Measurements from ENCODE around the gene PTGR2.
"Not testable (repeated sequence)": the region's sequence is repeated elsewhere in the genome, so short reads cannot be mapped to it uniquely, and the experiment has no call there.

Gene PTGR2

DNA sequence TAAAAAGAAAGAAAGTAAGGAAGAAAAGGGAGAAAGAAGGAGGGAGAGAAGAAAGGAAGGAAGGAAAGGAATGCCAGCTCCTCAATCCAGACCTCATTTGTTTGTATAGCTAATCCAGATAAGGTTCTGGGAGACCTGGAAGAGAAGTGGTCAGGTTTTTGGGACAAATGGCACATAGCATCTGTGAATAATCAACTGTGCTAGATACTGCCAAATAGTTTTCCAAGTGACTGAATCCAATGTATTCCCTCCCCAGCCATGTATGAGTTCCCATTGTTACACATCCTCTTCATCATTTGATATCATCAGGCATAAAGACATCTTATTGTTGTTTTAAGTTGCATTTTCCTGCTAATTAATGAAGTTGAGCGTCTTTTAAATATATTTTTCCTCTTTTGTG is 18.6 kb upstream of the PTGR2 start:
- DNase-seq (ENCODE audit: low read depth, low spot score), result no peak

DNA sequence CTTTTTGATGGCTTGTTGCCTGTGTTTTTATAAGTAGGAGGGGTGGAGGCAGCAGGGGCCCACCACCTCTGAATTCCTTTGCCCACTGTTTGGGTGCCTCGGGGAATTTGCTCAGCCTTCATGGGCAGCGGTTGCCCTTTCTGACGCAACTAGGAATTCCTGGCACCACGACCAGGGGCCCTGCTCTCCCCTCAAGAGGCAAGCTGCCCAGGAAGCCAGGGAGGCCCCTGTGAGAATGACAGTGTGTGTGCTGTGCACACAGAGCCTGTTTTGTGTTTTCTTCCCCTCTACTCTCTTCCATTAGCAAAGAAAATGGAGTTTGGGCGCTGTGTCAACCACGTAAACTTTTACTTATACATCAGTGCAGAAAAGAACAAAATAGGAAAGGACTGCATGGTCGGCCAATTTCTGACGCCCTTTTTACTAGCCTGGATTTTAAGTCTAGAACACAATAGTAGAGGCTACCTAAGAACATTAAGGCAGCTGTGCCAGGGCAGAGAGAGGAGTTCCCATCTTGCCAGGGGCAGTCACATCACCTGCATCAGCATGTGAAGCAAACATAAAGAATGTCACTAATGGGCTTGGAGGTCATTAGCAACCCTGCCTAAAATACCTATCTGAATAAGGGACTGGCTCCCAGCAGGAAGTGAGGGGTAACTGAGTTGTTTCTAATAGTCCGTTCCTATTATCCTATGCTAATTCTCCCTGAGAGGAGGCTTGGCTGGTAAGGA is 17.9 kb upstream of the PTGR2 start:
- DNase-seq (ENCODE audit: low read depth, low spot score), result no peak

DNA sequence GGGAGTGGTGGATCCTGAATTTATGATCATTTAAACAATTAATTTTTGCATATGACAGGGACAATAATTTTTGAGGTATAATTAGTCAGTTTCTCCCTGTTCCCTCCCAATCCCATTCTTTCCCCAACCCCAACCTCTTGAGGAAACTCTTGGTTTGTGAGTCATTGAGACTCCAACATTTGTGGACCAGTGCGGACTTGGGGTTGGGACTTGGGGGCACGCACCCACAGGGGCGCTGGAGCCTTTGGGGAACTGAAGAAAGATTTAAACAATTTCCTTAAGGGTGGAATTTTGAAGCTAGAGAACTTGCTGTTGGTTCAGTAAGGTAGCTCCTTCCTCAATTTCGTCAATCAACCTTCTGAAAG is 17.4 kb upstream of the PTGR2 start:
- DNase-seq (ENCODE audit: low read depth, low spot score), result no peak

DNA sequence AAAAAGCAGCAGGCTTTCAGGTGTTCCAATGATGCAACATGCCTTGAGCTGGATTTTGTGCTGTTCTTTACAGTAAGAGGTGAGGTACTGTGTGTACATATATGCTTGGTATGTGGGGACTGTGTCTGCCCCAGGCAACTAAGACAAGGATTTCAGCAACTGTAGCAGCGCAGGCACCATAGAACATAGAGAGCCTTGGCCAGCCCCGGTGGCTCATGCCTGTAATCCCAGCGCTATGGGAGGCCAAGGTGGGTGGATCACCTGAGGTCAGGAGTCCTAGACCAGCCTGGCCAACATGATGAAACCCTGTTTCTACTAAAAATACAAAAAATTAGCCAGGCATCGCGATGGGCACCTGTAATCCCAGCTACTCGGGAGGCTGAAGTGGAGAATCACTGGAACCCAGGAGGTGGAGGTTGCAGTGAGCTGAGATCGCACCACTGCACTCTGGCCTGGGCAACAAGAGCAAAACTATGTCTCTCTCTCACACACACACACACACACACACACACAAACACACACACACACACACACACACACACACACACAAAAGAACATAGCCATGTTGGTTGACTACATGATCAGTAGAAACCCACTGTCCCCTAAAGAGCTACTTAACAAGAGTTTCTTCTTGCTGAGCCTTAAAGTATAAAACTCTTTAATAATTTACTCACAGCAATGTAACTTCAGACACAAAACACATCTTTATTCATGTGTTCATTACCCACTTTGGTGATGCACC is 13.2 kb upstream of the PTGR2 start:
- DNase-seq (ENCODE audit: low read depth, low spot score), result not testable (repeated sequence)

DNA sequence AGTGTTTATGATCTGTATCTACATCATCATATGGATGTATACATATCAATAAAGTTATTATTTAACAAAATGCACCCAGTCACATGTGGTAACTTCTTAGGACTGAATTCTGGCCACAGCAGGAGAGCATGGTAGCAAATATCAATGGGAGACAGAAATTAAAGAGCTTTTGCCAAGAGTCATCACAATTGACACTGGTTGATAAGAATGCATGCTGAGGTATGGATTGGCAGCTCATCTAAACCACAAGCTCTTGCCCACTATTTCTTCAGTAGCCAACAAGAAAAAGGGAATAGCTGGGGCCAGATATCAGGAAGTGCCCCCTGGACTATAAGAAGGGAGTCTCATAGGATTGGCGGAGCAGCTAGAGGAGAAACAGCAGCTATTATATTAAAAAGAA is 9.4 kb upstream of the PTGR2 start:
- no peak for DNase-seq (ENCODE audit: low read depth, low spot score)

DNA sequence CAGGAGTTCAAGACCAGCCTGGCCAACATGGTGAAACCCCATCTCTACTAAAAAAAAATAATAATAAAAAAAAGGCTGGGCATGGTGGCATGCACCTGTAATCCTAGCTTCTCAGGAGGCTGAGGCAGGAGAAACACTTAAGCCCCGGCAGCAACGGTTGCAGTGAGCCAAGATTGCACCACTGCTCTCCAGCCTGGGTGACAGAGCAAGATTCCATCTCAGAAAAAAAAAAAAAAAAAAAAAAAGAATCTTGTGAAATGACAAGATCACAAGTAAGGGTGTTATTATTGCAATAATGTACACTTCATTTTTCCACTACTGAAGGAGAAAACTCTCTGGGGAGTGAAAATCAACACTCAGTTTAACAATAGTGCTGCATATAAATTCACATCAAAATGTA is 8.8 kb upstream of the PTGR2 start:
- no peak for DNase-seq (ENCODE audit: low read depth, low spot score)

DNA sequence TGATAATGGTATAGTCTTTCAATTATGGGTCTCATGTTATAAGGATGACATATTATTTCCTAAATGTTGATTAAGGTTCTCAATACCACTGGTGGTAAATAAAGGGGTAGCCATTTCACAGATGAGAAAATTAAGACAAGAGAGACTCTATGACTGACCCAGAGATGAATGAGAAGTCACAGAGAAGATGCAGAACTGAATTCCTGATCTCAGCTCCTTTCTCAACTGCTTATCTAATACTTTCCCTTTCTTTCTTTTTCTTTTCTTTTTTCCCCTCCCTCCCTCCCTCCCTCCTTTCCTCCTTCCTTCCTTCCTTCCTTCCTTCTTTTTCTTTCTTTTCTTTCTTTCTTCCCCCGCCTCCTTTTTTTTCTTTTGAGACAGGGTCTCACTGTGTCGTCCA is 8.3 kb upstream of the PTGR2 start:
- no peak for DNase-seq (ENCODE audit: low read depth, low spot score)

DNA sequence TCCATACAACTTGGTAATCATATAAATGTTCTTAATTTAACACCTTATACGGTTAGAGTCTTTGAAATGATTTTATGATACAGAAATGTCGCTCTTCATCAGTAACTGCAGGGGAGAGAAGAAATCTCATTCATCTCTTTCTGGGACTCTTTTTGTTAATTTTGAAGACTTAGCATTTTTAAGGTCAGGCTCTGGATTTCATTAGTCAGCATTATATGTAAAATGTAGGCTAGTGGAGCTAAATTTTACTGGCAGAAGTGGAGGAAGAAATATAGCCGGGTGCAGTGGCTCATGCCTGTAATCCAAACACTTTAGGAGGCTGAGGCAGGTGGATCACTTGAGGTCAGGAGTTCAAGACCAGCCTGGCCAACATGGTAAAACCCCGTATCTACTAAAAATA is 4.7 kb upstream of the PTGR2 start:
- no peak for DNase-seq (ENCODE audit: low read depth, low spot score)

DNA sequence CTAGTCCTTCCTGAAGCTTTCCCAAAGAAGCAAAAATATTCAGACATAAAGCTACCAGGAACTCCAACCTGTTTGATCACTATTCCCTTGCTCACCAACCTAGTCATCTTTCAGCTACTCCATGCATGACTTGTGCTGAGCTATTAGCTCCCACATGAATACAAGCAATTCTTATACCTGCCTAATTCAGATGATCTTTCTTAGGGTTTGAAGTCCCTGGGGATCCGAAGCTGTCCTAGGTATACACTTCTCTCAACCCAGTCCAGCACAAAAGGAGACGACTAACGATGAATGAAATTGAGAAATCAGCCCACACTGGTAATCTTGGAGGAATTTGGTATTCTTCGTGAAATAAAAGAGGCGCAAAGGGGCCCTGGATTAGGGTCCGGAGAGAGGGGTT is 631 bp upstream of the PTGR2 start:
- no peak for DNase-seq (ENCODE audit: low read depth, low spot score)

DNA sequence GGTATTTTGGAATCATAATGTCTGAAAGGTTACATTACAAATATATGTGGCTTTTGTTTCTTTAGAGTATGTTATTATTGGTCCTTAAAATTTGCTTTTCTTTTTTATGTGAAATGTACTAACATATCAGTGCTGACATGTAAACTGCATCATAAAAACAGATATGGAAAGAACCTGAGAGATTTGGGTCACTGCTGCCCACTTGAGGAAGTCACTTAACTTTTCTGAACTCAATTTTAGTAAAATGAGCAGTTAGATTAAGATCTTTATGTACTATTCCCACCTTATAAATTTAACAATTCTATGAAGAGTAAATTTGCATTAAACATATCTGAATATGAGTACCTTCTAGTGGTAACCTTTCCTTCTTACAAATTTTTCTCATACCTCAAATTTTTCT is 7.5 kb downstream of the PTGR2 start:
- no peak for DNase-seq (ENCODE audit: low read depth, low spot score)

DNA sequence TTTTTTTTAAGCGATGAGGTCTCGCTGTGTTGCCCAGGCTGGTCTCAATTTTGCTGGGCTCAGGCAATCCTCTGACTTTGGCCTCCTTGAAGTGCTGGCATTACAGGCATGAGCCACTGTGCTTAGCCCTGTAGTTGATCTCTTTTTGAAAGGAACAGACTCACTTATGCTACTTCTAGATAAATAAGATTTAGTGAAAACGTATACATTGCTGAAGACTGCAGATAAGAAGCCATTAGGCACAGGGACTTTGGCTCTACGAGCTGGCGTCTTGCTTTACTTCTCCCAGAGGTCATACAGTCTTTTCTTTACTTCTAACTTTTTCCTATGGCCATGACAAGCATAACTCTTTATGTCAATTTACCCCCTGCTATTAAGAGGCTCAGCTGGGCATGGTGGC is 9.4 kb downstream of the PTGR2 start:
- DNase-seq (ENCODE audit: low read depth, low spot score), result no peak

DNA sequence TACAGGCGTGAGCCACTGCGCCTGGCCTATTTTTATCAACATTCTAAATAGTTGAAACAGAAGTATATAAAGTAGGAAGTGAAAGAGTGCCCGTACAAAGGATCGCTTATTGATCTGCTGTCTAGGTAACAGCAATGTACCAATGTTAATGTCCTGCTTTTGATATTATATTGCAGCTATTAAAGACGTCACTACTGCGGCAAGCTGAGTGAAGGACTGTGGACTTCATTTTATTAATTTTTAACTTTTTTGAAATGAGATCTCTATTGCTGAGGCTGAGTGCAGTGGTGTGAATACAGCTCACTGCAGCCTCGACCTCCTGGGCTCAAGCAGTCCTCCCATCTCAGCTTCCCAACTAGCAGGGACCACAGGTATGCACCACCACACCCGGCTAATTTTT is 10.8 kb downstream of the PTGR2 start:
- no peak for DNase-seq (ENCODE audit: low read depth, low spot score)

DNA sequence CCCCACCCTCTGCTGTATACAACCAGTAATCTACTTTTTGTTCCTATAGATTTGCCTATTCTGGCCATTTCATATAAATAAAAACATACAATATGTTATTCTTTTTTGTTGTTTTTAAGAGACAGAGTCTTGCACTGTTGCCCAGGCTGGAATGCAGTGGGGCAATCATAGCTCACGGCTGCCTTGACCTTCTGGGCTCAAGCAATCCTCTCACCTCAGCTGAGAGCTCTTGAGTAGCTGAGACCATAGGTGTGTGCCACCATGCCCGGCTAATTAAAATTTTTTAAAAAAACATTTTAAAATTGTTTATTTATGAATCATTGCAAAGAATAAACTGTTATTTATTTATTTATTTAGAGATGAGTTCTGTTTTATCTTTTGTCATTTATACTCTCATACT is 11.6 kb downstream of the PTGR2 start:
- DNase-seq (ENCODE audit: low read depth, low spot score), result no peak

DNA sequence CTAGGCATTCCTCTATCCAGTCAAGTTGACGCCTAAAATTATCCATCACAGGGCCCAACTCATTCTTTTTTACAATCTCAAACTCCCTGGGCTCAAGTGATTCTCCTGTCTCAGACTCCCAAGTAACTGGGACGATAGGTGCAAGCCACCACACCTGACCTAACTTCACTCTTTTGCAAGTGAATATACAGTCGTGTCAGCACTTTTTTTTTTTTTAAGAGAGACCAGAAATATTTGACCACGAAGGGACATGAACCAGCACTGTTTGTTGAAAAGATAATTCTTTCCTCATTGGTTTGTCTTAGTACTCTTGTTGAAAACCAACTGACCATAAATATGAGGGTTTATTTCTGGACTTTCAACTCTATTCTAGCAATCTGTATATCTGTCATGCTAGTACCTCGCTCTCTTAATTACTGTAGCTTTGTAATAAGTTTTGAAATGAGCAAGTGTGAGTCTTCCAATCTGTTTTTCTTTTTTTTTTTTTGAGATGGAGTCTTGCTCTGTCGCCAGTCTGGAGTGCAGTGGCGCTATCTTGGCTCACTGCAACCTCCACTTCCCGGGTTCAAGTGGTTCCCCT is 14.0 kb downstream of the PTGR2 start:
- DNase-seq (ENCODE audit: low read depth, low spot score), result no peak

DNA sequence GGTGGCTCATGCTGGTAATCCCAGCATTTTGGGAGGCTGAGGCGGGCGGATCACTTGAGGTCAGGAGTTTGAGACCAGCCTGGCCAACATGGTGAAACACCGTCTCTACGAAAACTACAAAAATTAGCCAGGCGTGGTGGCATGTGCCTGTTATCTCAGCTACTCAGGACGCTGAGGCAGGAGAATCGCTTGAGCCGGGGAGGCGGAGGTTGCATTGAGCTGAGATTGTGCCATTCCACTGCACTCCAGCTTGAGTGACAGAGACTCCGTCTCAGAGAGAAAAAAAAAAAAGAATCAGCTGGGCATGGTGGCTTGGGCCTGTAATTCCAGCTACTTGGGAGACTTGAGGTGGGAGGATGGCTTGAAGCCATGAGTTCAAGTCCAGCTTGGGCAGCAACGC is 18.1 kb downstream of the PTGR2 start:
- DNase-seq (ENCODE audit: low read depth, low spot score), result not testable (repeated sequence)

DNA sequence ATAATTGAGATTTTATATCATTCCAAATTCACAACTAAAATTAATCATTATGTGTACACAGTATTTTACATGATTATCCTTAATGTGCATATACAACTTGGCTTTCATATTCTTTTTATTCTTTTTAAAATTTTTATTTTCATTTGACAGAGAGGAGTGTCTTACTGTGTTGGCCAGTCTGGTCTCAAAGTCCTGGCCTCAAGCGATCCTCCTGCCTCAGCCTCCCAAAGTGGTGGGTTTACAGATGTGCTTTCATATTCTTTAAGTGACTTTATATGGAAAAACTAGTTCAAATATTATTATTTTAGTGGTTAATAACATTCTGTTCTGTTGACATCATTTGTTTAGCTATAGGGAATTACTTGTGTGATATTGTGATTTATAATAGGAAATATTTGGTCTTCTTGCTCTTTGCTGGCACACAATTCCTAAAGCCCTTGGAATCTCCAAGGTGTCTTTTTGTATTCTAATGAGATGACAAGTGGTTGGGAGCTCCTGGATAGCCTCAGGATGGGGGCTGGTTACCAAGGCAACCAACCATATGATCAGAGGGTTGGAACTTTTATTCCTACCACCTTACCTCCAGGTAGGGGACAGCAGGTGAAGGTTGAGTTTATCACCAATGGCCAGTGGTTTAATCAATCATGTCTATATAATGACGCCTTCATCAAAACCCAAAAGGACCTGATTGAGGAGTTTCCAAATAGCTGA is 19.0 kb downstream of the PTGR2 start:
- no peak for DNase-seq (ENCODE audit: low read depth, low spot score)

DNA sequence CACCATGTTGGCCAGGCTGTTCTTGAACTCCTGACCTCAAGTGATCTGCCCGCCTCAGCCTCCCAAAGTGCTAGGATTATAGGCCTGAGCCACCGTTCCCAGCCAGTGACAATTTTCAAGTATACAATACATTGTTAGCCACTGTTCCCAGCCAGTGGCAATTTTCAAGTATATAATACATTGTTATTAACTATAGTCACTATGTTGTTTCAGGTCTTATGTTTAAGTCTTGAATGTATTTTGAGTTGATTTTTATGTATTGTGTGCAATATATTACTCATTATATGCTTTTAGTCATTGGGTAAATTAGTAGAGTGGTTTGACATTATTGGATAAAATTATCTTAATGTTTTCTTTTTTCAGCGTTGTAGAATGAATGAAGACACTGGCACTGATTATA is 22.0 kb downstream of the PTGR2 start:
- no peak for DNase-seq (ENCODE audit: low read depth, low spot score)

DNA sequence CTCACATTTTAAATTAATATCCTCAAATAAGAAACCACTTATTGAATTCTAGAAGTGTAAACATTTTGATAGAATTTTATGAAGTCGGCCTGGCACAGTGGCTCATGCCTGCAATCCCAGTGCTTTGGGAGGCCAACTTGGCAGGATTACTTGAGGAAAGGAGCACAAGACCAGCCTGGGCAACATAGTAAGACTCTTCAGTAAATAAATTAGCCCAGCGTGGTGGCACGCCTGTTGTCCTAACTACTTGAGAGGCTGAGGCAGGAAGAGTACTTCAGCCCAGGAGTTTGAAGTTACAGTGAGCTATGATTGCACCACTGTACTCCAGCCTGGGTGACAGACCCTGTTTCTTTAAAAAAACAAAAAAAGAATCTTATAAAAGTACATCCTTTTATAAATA is 26.2 kb downstream of the PTGR2 start:
- DNase-seq (ENCODE audit: low read depth, low spot score), result no peak

DNA sequence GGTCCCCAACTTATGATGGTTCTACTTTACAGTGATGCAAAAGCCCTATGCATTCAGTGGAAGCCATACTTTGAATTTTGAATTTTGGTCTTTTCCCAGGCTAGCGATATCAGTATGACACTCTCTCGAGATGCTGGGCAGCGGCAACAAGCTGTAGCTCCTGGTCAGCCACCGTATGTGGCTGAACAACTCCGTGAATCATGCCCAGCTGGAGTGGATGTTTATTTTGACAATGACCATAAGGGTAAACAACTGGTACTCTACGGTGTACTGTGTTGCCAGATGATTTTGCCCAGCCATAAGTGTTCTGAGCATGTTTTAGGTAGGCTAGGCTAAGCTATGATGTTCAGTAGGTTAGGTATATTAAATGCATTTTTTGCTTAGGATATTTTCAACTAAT is 26.8 kb downstream of the PTGR2 start:
- no peak for DNase-seq (ENCODE audit: low read depth, low spot score)

DNA sequence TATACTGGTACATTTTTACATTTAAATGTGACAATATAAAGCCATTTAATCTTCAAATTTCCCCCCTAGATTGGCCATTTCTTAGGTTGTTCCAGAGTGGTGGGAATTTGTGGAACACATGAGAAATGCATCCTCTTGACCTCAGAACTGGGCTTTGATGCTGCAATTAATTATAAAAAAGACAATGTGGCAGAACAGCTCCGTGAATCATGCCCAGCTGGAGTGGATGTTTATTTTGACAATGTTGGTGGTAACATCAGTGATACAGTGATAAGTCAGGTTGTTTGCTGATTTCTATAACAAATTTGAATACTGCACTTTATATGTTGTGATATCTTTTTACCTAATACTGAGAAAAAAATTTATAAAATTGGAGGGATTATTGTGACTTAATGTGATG is 27.4 kb downstream of the PTGR2 start:
- no peak for DNase-seq (ENCODE audit: low read depth, low spot score)

DNA sequence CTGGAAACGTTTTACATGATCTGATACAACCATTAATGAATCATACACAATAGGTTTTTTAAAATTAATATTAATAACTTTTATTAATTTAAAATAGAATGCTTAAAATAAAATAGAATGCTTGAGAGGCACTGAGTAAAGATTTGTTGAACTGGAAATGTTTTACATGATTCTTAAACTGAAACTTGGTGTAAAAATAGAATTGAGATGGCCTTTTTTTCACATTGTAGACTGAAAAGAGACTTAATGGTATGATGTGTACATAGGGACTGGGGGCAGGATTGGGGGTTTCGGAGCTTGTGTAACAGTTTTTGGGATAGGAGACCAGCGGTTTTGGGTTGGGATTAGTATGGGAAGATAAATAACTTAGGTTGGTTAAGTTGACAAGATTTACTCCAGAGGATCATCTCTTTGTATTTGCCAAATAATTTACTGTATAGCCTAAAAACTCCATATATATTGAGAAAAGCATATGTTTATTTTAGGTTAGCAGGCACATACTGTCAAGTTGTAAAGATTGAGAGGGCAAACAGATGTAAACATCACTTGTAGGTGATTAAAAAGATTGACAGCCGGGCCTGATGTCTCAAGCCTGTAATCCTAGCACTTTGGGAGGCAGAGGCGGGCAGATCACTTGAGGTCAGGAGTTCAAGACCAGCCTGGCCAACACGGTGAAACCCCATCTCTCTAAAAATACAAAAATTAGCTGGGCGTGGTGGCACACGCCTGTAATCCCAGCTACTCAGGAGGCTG is 33.0 kb downstream of the PTGR2 start:
- DNase-seq (ENCODE audit: low read depth, low spot score), result no peak
